Measurements from ENCODE around the gene MTHFD2L.

GRCh38 chr4:74205046-74205445 lies 47.1 kb downstream of the MTHFD2L start:
- TF ChIP-seq CTCF (IDR thresholded peaks at IDR 0.05) (no peak), POLR2A (IDR thresholded peaks at IDR 0.05) (no peak)
